A549 (cell line): ENCODE measurements around the gene PRSS57. TPM values are rescaled to one million over a fixed set of nuclear protein-coding genes. Genes with fewer than 3 reads are reported as not detected.
A peak's percentile ranks its signal among the peaks of the same experiment; 100 is the strongest.

Experiments
- ATAC-seq, 2 experiments: fragments of 200-7000 bp in 1 of 2; fragments of >200 bp in 1 of 2; cut with Nextera tagmentation in 1 of 2; cut with Tn5 transposase in 1 of 2; 3 replicates each; pipeline versions ENCODE4 v1.8.0 to v1.9.1; 2018 to 2020; ENCODE audit warnings: mild to moderate bottlenecking in 1 of 2, moderate library complexity in 1 of 2
- CTCF ChIA-PET: fragments of 300-600 bp; sonication (Branson Sonifier 250); formaldehyde crosslinking; extraction: SDS; loops from one replicate; lab custom pipeline; 2021; ENCODE audit warnings: antibody characterized with exemption, inconsistent platforms; lab: Yijun Ruan, JAX
- POLR2A ChIA-PET: fragments of 350-600 bp; formaldehyde crosslinking; extraction: SDS; loops from one replicate; lab custom pipeline; 2021; ENCODE audit warnings: antibody characterized with exemption, inconsistent platforms; lab: Yijun Ruan, JAX
- DNase-seq, 2 experiments: peaks; one replicate each; pipeline versions ENCODE4 v3.0.0 to v3.0.0-alpha.2; 2011 to 2016; ENCODE audit warnings: low read depth in 1 of 2, low spot score in 1 of 2
- FAIRE-seq: peaks from 2 replicates; lab custom pipeline; 2011; peaks lifted over from hg19 to GRCh38; lab: Jason Lieb, UNC
- H3K27ac ChIP-seq, 2 experiments: fragments of >200 bp; sonication (Bioruptor Twin); formaldehyde crosslinking; 3 replicates each; pipeline ENCODE4 v1.5.1; 2016 to 2017
- H3K4me1 ChIP-seq: fragments of >200 bp; sonication (Bioruptor Twin); formaldehyde crosslinking; 3 replicates; pipeline ENCODE4 v1.6.1; 2016
- H3K4me2 ChIP-seq: fragments of >200 bp; sonication (Bioruptor Twin); formaldehyde crosslinking; 3 replicates; pipeline ENCODE4 v1.6.1; 2016
- H3K4me3 ChIP-seq: fragments of >200 bp; sonication (Bioruptor Twin); formaldehyde crosslinking; 3 replicates; pipeline ENCODE4 v1.5.1; 2016
- H3K9me3 ChIP-seq: fragments of >200 bp; sonication (Bioruptor Twin); formaldehyde crosslinking; 3 replicates; pipeline ENCODE4 v1.6.1; 2016
- BHLHE40 ChIP-seq: IDR thresholded peaks from 2 replicates; pipeline ENCODE4 v1.6.1; 2012; ENCODE audit warnings: low read depth, low read length, inconsistent platforms
- CBX8 ChIP-seq: fragments of 200-600 bp; sonication (generic); IDR thresholded peaks from 2 replicates; pipeline ENCODE4 v1.6.1; 2016
- CHD2 ChIP-seq: fragments of 150-350 bp; IDR thresholded peaks from 2 replicates; pipeline ENCODE4 v1.6.1; 2014; ENCODE audit warnings: low read length; ENCODE audit not compliant: partially characterized antibody
- CHD4 ChIP-seq: fragments of 200-600 bp; sonication (generic); IDR thresholded peaks from 2 replicates; pipeline ENCODE4 v1.6.1; 2016; ENCODE audit warnings: antibody characterized with exemption, mild to moderate bottlenecking, borderline replicate concordance
- E2F6 ChIP-seq: IDR thresholded peaks from 2 replicates; pipeline ENCODE4 v1.6.1; 2012; ENCODE audit warnings: low read depth, borderline replicate concordance
- EHF ChIP-seq: fragments of 250-450 bp; sonication (Bioruptor Pico); IDR thresholded peaks from 2 replicates; pipeline ENCODE4 v1.5.0; 2020; ENCODE audit warnings: mild to moderate bottlenecking
- EP300 ChIP-seq, 2 experiments: fragments of >200 bp; sonication (Bioruptor Twin); formaldehyde crosslinking; IDR thresholded peaks; 2 replicates in 1 of 2; 3 replicates in 1 of 2; pipeline ENCODE4 v1.6.1; 2016 to 2017
- ESRRA ChIP-seq: fragments of 150-350 bp; IDR thresholded peaks from 2 replicates; pipeline ENCODE4 v1.6.1; 2014; ENCODE audit warnings: mild to moderate bottlenecking, low read length, borderline replicate concordance
- FOSB ChIP-seq: fragments of 250-450 bp; sonication (Bioruptor Pico); IDR thresholded peaks from 2 replicates; pipeline ENCODE4 v1.5.0; 2020; ENCODE audit warnings: mild to moderate bottlenecking, moderate library complexity
- FOSL2 ChIP-seq, 2 experiments: fragments of 450-650 bp in 1 of 2; fragments of >200 bp in 1 of 2; sonication (Bioruptor Twin) in 1 of 2; formaldehyde crosslinking; IDR thresholded peaks; 2 replicates each; pipeline versions ENCODE4 v1.5.0 to v1.6.1; 2016 to 2020; ENCODE audit warnings: mild to moderate bottlenecking in 1 of 2, moderate library complexity in 1 of 2
- GATA3 ChIP-seq: IDR thresholded peaks from 2 replicates; pipeline ENCODE4 v1.6.1; 2012; ENCODE audit warnings: borderline replicate concordance
- HDAC2 ChIP-seq: fragments of 200-600 bp; sonication (generic); IDR thresholded peaks from 2 replicates; pipeline ENCODE4 v1.6.1; 2016
- HOXB5 ChIP-seq: fragments of 250-450 bp; sonication (Bioruptor Pico); IDR thresholded peaks from 2 replicates; pipeline ENCODE4 v1.5.0; 2020; ENCODE audit warnings: mild to moderate bottlenecking, moderate library complexity
- JUN ChIP-seq, 2 experiments: fragments of >200 bp; sonication (Bioruptor Twin); formaldehyde crosslinking; IDR thresholded peaks; 2 replicates in 1 of 2; 3 replicates in 1 of 2; pipeline ENCODE4 v1.6.1; 2016 to 2017
- MAZ ChIP-seq: fragments of 150-350 bp; IDR thresholded peaks from 2 replicates; pipeline ENCODE4 v1.6.1; 2014; ENCODE audit warnings: antibody characterized with exemption, low read depth, low read length, borderline replicate concordance
- MYC ChIP-seq: IDR thresholded peaks from 2 replicates; pipeline ENCODE4 v1.6.1; 2012; ENCODE audit warnings: mild to moderate bottlenecking, inconsistent platforms, low read length, improper control_type of control experiment, borderline replicate concordance
- NR3C1 ChIP-seq: fragments of >200 bp; sonication (Bioruptor Twin); formaldehyde crosslinking; IDR thresholded peaks from 3 replicates; pipeline ENCODE4 v1.6.1; 2017
- POLR2A ChIP-seq: IDR thresholded peaks from 2 replicates; pipeline ENCODE4 v1.6.1; 2012; ENCODE audit warnings: mild to moderate bottlenecking, low read length
- POLR2AphosphoS2 ChIP-seq: conservative IDR thresholded peaks from 2 replicates; pipeline ENCODE4 v1.6.1; 2012; ENCODE audit warnings: low read length, improper control_type of control experiment, inconsistent platforms
- RAD21 ChIP-seq, 2 experiments: fragments of >200 bp in 1 of 2; sonication (Bioruptor Twin) in 1 of 2; formaldehyde crosslinking in 1 of 2; IDR thresholded peaks in 1 of 2; conservative IDR thresholded peaks in 1 of 2; 2 replicates in 1 of 2; 3 replicates in 1 of 2; pipeline ENCODE4 v1.6.1; 2012 to 2018; ENCODE audit warnings: inconsistent platforms in 1 of 2
- RARB ChIP-seq: fragments of 250-450 bp; sonication (Bioruptor Pico); IDR thresholded peaks from 2 replicates; pipeline ENCODE4 v1.8.0; 2021; ENCODE audit warnings: mild to moderate bottlenecking, moderate library complexity
- RCOR1 ChIP-seq: fragments of 150-350 bp; IDR thresholded peaks from 2 replicates; pipeline ENCODE4 v1.6.1; 2014; ENCODE audit warnings: antibody characterized with exemption, low read length, low read depth
- REST ChIP-seq: fragments of 200-600 bp; sonication (generic); IDR thresholded peaks from 2 replicates; pipeline ENCODE4 v1.6.1; 2016; ENCODE audit warnings: antibody characterized with exemption, mild to moderate bottlenecking, moderate library complexity
- SREBF2 ChIP-seq: fragments of 450-650 bp; IDR thresholded peaks from 2 replicates; pipeline ENCODE4 v1.6.1; 2014; ENCODE audit warnings: mild to moderate bottlenecking, moderate library complexity
- USF2 ChIP-seq: fragments of 450-650 bp; IDR thresholded peaks from 2 replicates; pipeline ENCODE4 v1.6.1; 2014; ENCODE audit warnings: antibody characterized with exemption
- ZFP36 ChIP-seq: fragments of 450-650 bp; IDR thresholded peaks from 2 replicates; pipeline ENCODE4 v1.6.1; 2014; ENCODE audit warnings: borderline replicate concordance; ENCODE audit not compliant: partially characterized antibody
- WGBS: methylation state at CpG from one replicate; pipeline ENCODE4 v1.1.6; 2017; ENCODE audit errors: missing lambda C conversion rate; 5-methylcytosine and 5-hydroxymethylcytosine counted together
- polyA plus RNA-seq, 4 experiments: library from polyadenylated mRNA; depleted of rRNA in 3 of 4; stranded (reverse); fragments of >200 nt; fragmentation: RNase III in 1 of 4; extraction: RNeasy Plus Mini Kit Qiagen cat#74134 plus additional on column Dnase treatment in 1 of 4; gene quantifications; 2 replicates in 3 of 4; 3 replicates in 1 of 4; pipeline ENCODE4 v1.2.3, GENCODE V29; 2011 to 2017
- TF ChIP-seq, protein P1 (sequence below): fragments of >200 bp; sonication (Bioruptor Twin); formaldehyde crosslinking; IDR thresholded peaks from 3 replicates; pipeline ENCODE4 v1.6.1; 2016
- TF ChIP-seq, protein P2 (sequence below): fragments of 250-450 bp; sonication (Bioruptor Pico); IDR thresholded peaks from 2 replicates; pipeline ENCODE4 v1.5.0; 2020; ENCODE audit warnings: low read depth, mild to moderate bottlenecking, moderate library complexity

PRSS57 gene
- polyA plus RNA-seq, 2 of the 4 experiments (the other 2 are of a cell fraction), result 0.10 TPM; not detected in 1

GRCh38 chr19:663682-664117 lies 31.6 kb downstream of the PRSS57 start:
- DNase-seq (no peak), ATAC-seq (peak in 1 of 2 experiments; percentile 24; a peak in 4 of 6 replicates), FAIRE-seq (no peak)
- TF ChIP-seq FOSB (CRISPR knock-in tag) (no peak), REST (no peak), USF2 (no peak), RCOR1 (no peak), ZFP36 (no peak), MAZ (no peak), RAD21 (conservative IDR thresholded peaks at IDR 0.05 in 1 of 2, IDR thresholded peaks at IDR 0.05 in 1 of 2) (no peak), CBX8 (no peak), RARB (no peak), POLR2AphosphoS2 (no peak), E2F6 (no peak), FOSL2 (IDR thresholded peaks at IDR 0.05) (no peak), FOSL2 (CRISPR knock-in tag; IDR thresholded peaks at IDR 0.05) (no peak), NR3C1 (no peak), HOXB5 (CRISPR knock-in tag) (no peak), SREBF2 (no peak), EHF (CRISPR knock-in tag) (no peak), GATA3 (no peak), EP300 (IDR thresholded peaks at IDR 0.05) (no peak)
- peak overlapping the region; percentile 88 to 99 for H3K27ac ChIP-seq
- H3K4me2 ChIP-seq, result peak overlapping the region; percentile 96
- peak overlapping the region; percentile 100 for H3K4me3 ChIP-seq
- ChIA-PET CTCF (interaction anchor here (1.0 to 1.9 kb wide), 6 partner anchors 55 to 79 kb away, joined by 3 to 11 read pairs (median 6); no protein-coding TSS in a partner anchor), POLR2A (interaction anchor here (0.7 to 1.4 kb wide), 7 partner anchors 13 to 108 kb away, joined by 3 to 8 read pairs (median 4); partner anchors contain the start of genes BSG, FSTL3 and MISP)
- H3K4me1 ChIP-seq, result peaks cover 24% of the 10 kb centered on the region; the same call in 2 of the 3 replicates
- H3K9me3 ChIP-seq, result no peaks in the 10 kb centered on the region
- WGBS, result 65% methylated on average over 11 of the region's 18 CpGs

DNA sequence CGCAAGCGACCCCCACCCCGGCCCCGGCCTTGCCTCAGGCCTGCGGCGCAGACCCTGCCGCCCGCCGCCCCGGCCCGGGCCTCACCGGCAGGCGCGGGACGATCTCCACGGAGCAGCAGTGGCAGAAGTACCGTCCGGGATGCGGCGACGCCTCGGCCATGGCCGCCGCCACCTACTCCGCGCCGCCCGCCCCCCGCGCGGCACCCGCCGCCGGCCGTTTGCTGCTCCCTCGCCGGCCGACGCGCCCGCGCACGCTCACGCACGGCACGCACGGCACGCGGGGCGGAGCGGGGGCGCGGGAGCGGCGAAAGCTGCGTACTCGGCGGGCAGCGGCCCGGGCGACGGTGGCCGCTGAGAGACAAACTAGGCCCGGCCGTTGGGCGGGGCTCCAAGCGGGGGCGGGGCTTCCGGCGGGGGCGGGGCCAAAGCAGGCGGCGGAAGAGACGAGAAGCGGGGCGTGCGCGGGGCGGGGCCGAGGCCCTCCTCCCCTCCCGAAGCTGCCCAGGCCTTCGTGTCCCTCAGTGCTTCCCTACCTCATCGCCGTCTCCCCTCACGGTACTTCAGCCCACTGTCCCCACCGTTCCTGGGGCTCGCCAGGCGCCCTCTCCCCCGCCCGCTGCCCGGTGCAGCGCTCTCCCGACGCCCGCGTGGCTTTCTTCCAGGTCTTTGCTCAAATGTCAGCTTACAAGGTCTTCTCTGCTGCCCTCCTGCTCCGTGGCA lies 32.1 kb downstream of the PRSS57 start, which contains the start of gene RNF126:
RNF126 (minus strand) TSS at position 253 of the 720 bp plus-strand sequence; CDS start at position 160, 93 bp downstream.
- WGBS, result 0% methylated on average over 10 of the region's 97 CpGs
- TF ChIP-seq MAZ (no peak), JUN (IDR thresholded peaks at IDR 0.05) (peak; percentile 47 to 73; a peak in 3 of 5 replicates), RAD21 (conservative IDR thresholded peaks at IDR 0.05 in 1 of 2, IDR thresholded peaks at IDR 0.05 in 1 of 2) (no peak), BHLHE40 (peak; percentile 36; the same call in 1 of the 2 replicates), CHD2 (no peak), MYC (no peak), CHD4 (no peak), EP300 (IDR thresholded peaks at IDR 0.05) (no peak), POLR2A (peak; percentile 45), HDAC2 (no peak), E2F6 (peak; percentile 34; the same call in 1 of the 2 replicates), ESRRA (no peak)
- TF ChIP-seq, protein P1, sequence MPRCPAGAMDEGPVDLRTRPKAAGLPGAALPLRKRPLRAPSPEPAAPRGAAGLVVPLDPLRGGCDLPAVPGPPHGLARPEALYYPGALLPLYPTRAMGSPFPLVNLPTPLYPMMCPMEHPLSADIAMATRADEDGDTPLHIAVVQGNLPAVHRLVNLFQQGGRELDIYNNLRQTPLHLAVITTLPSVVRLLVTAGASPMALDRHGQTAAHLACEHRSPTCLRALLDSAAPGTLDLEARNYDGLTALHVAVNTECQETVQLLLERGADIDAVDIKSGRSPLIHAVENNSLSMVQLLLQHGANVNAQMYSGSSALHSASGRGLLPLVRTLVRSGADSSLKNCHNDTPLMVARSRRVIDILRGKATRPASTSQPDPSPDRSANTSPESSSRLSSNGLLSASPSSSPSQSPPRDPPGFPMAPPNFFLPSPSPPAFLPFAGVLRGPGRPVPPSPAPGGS, result peak; percentile 52; the same call in 1 of the 3 replicates
- TF ChIP-seq, protein P2, sequence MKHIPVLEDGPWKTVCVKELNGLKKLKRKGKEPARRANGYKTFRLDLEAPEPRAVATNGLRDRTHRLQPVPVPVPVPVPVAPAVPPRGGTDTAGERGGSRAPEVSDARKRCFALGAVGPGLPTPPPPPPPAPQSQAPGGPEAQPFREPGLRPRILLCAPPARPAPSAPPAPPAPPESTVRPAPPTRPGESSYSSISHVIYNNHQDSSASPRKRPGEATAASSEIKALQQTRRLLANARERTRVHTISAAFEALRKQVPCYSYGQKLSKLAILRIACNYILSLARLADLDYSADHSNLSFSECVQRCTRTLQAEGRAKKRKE, result no peak

More for the DNA sequence above, 32.1 kb downstream of the PRSS57 start, which contains the start of gene RNF126:
- ATAC-seq (peak; percentile 75), DNase-seq (peak; percentile 72 to 87), FAIRE-seq (no peak)
- ChIA-PET POLR2A (interaction anchor here (0.6 to 1.4 kb wide), 8 partner anchors 14 to 107 kb away, joined by 3 to 8 read pairs (median 4); partner anchors contain the start of genes BSG, FSTL3 and MISP), CTCF (interaction anchor here (0.6 to 1.9 kb wide), 7 partner anchors 55 to 260 kb away, joined by 3 to 11 read pairs (median 5); no protein-coding TSS in a partner anchor)
- H3K4me3 ChIP-seq, result peak within 1 kb of the TSS; percentile 100
- no peaks in the 10 kb centered on the region for H3K9me3 ChIP-seq
- peak within 1 kb of the TSS; percentile 98 for H3K4me2 ChIP-seq
- H3K27ac ChIP-seq, result peak within 1 kb of the TSS; percentile 99 to 100
- H3K4me1 ChIP-seq, result peaks cover 24% of the 10 kb centered on the region; the same call in 2 of the 3 replicates
